ENCODE measurements around the gene CHST11.

CHST11 gene

GRCh38 chr12:104433061-104433460 lies 23.7 kb upstream of the CHST11 start:
- DNase-seq (ENCODE audit: low spot score) = no peak

- no peak for DNase-seq (ENCODE audit: low spot score)
Observed at GRCh38 chr12:104434129-104434528, 22.6 kb upstream of the CHST11 start.

- no peak for DNase-seq (ENCODE audit: low spot score)
Observed at GRCh38 chr12:104435175-104435574, 21.6 kb upstream of the CHST11 start.

GRCh38 chr12:104435765-104436164 lies 21.0 kb upstream of the CHST11 start:
- no peak for DNase-seq (ENCODE audit: low spot score)

GRCh38 chr12:104436790-104437189 lies 20.0 kb upstream of the CHST11 start:
- no peak for DNase-seq (ENCODE audit: low spot score)

- DNase-seq (ENCODE audit: low spot score) = no peak
Observed at GRCh38 chr12:104438134-104438533, 18.6 kb upstream of the CHST11 start.

GRCh38 chr12:104439137-104439536 lies 17.6 kb upstream of the CHST11 start:
- no peak for DNase-seq (ENCODE audit: low spot score)

GRCh38 chr12:104443008-104443407 lies 13.7 kb upstream of the CHST11 start:
- DNase-seq (ENCODE audit: low spot score) = no peak

GRCh38 chr12:104446646-104447421 lies 9.9 kb upstream of the CHST11 start:
- DNase-seq (ENCODE audit: low spot score) = no peak

- no peak for DNase-seq (ENCODE audit: low spot score)
Observed at GRCh38 chr12:104448031-104448430, 8.7 kb upstream of the CHST11 start.

- no peak for DNase-seq (ENCODE audit: low spot score)
Observed at GRCh38 chr12:104448451-104448850, 8.3 kb upstream of the CHST11 start.

- no peak for DNase-seq (ENCODE audit: low spot score)
Observed at GRCh38 chr12:104450700-104451099, 6.0 kb upstream of the CHST11 start.

GRCh38 chr12:104452087-104452486 lies 4.7 kb upstream of the CHST11 start:
- no peak for DNase-seq (ENCODE audit: low spot score)

GRCh38 chr12:104453133-104453532 lies 3.6 kb upstream of the CHST11 start:
- no peak for DNase-seq (ENCODE audit: low spot score)

GRCh38 chr12:104454997-104455396 lies 1.8 kb upstream of the CHST11 start:
- DNase-seq (ENCODE audit: low spot score) = peak; percentile 37

- DNase-seq (ENCODE audit: low spot score) = no peak
Observed at GRCh38 chr12:104455578-104456416, 951 bp upstream of the CHST11 start.

- DNase-seq (ENCODE audit: low spot score) = no peak
Observed at GRCh38 chr12:104456950-104457745, 400 bp downstream of the CHST11 start.

- no peak for DNase-seq (ENCODE audit: low spot score)
Observed at GRCh38 chr12:104457746-104458693, 1.3 kb downstream of the CHST11 start.

- no peak for DNase-seq (ENCODE audit: low spot score)
Observed at GRCh38 chr12:104458694-104459367, 2.1 kb downstream of the CHST11 start.

- no peak for DNase-seq (ENCODE audit: low spot score)
Observed at GRCh38 chr12:104459368-104459909, 2.7 kb downstream of the CHST11 start.
